Gastroesophageal sphincter (tissue), 4 donors: ENCODE results near the gene RGL1. TPM values are rescaled to one million over a fixed set of nuclear protein-coding genes. Genes with fewer than 3 reads are reported as not detected.

ENCODE experiments used
- ATAC-seq: fragments of 150-250 bp; one replicate; pipeline ENCODE4 v1.9.1; 2016; ENCODE audit warnings: mild to moderate bottlenecking, moderate library complexity
- H3K27ac ChIP-seq, 4 donors: fragments of 200-600 bp; sonication (generic) in 3 of 4; 1 replicate in 3 of 4; 2 replicates in 1 of 4; pipeline ENCODE4 v1.5.1; 2016 to 2019
- H3K27me3 ChIP-seq: fragments of 200-600 bp; sonication (generic); one replicate; pipeline ENCODE4 v1.5.1; 2019
- H3K36me3 ChIP-seq, 2 donors: fragments of 200-600 bp; sonication (generic); one replicate each; pipeline ENCODE4 v1.5.1; 2019; ENCODE audit warnings: control low read depth in 1 of 2
- H3K4me1 ChIP-seq, 3 donors: fragments of 200-600 bp; sonication (generic); 1 replicate in 2 of 3; 2 replicates in 1 of 3; pipeline ENCODE4 v1.5.1; 2016 to 2019; ENCODE audit warnings: control low read depth in 2 of 3
- H3K4me3 ChIP-seq, 2 donors: fragments of 200-600 bp; sonication (generic); one replicate each; pipeline ENCODE4 v1.5.1; 2019; ENCODE audit warnings: mild to moderate bottlenecking in 1 of 2, moderate library complexity in 1 of 2
- H3K9me3 ChIP-seq, 3 donors: fragments of 200-600 bp; sonication (generic); one replicate each; pipeline ENCODE4 v1.5.1; 2017 to 2019; ENCODE audit warnings: control low read depth in 2 of 3
- CTCF ChIP-seq, 4 experiments: fragments of 200-600 bp in 2 of 4; fragments of 450-650 bp in 2 of 4; sonication (generic) in 1 of 4; IDR thresholded peaks; one replicate each; pipeline ENCODE4 v1.5.1; 2017 to 2019; ENCODE audit warnings: antibody characterized with exemption in 4 of 4, mild to moderate bottlenecking in 2 of 4, moderate library complexity in 2 of 4
- EP300 ChIP-seq: sonication (generic); formaldehyde crosslinking; IDR thresholded peaks from one replicate; pipeline ENCODE4 v1.6.1; 2017; ENCODE audit warnings: antibody characterized with exemption, mild to moderate bottlenecking
- POLR2A ChIP-seq, 2 donors: fragments of 450-650 bp; IDR thresholded peaks; one replicate each; pipeline ENCODE4 v1.6.1; 2017; ENCODE audit warnings: antibody characterized with exemption in 2 of 2, mild to moderate bottlenecking in 2 of 2, moderate library complexity in 1 of 2
- POLR2AphosphoS5 ChIP-seq: sonication (generic); formaldehyde crosslinking; IDR thresholded peaks from one replicate; pipeline ENCODE4 v1.6.1; 2017; ENCODE audit warnings: antibody characterized with exemption
- WGBS, 2 donors: methylation state at CpG; one replicate each; pipeline ENCODE4 v1.1.5; 2018; ENCODE audit warnings: low coverage in 1 of 2; 5-methylcytosine and 5-hydroxymethylcytosine counted together
- total RNA-seq, 4 donors: library from RNA; depleted of rRNA; stranded (reverse); fragments of >200 nt; gene quantifications; one replicate each; pipeline ENCODE4 v1.1.0, GENCODE V29; 2016

RGL1 gene
- total RNA-seq, 4 donors from 2014 or later: 31.3 to 57.8 (median 38.9) TPM

GRCh38 chr1:183884526-183884925 lies 79.6 kb downstream of the RGL1 start:
- 88 to 100% methylated on average over 3 to 4 of the region's 4 CpGs for WGBS, 2 donors
- no peak for ATAC-seq
- no peak for TF ChIP-seq CTCF (IDR thresholded peaks at IDR 0.05)
- TF ChIP-seq POLR2A (IDR thresholded peaks at IDR 0.05): no peak
- TF ChIP-seq POLR2AphosphoS5: no peak
- no peak for TF ChIP-seq EP300
- no peaks in the 10 kb centered on the region for H3K27me3 ChIP-seq
- peaks cover 4 to 39% of the 10 kb centered on the region in 2 donors for H3K36me3 ChIP-seq
- peaks cover 26 to 76% (median 30%) of the 10 kb centered on the region in 3 donors for H3K4me1 ChIP-seq
- no peaks in the 10 kb centered on the region for H3K9me3 ChIP-seq
- H3K4me3 ChIP-seq: no peak overlapping the region
- H3K27ac ChIP-seq: peak overlapping the region in 2 of 4 donors; percentile 12 to 13

- Histone ChIP-seq H3K36me3 (peaks cover 4 to 39% of the 10 kb centered on the region in 2 donors), H3K9me3 (no peaks in the 10 kb centered on the region), H3K4me3 (no peak overlapping the region), H3K4me1 (peaks cover 26 to 76% (median 26%) of the 10 kb centered on the region in 3 donors), H3K27ac (peak overlapping the region in 2 of 4 donors; percentile 12 to 76), H3K27me3 (no peaks in the 10 kb centered on the region)
- TF ChIP-seq POLR2A (IDR thresholded peaks at IDR 0.05) (no peak), CTCF (IDR thresholded peaks at IDR 0.05) (no peak), EP300 (no peak), POLR2AphosphoS5 (no peak)
- no peak for ATAC-seq
- WGBS, 2 donors: 71 to 88% methylated on average over 1 of the region's 1 CpG
These were observed 80.3 kb downstream of the RGL1 start for GRCh38 chr1:183885142-183885735.

GRCh38 chr1:183886083-183886828 lies 81.3 kb downstream of the RGL1 start:
- peaks cover 4 to 32% of the 10 kb centered on the region in 2 donors for H3K36me3 ChIP-seq
- no peak for ATAC-seq
- peak overlapping the region in 3 of 4 donors; percentile 75 to 89 (median 76) for H3K27ac ChIP-seq
- H3K4me3 ChIP-seq: no peak overlapping the region
- TF ChIP-seq EP300 (no peak), POLR2AphosphoS5 (no peak), POLR2A (IDR thresholded peaks at IDR 0.05) (no peak), CTCF (IDR thresholded peaks at IDR 0.05) (no peak)
- 77 to 89% methylated on average over 3 of the region's 3 CpGs for WGBS, 2 donors
- H3K27me3 ChIP-seq: no peaks in the 10 kb centered on the region
- peaks cover 23 to 74% (median 26%) of the 10 kb centered on the region in 3 donors for H3K4me1 ChIP-seq
- H3K9me3 ChIP-seq: no peaks in the 10 kb centered on the region

GRCh38 chr1:183886853-183887252 lies 81.9 kb downstream of the RGL1 start:
- Histone ChIP-seq H3K4me3 (no peak overlapping the region), H3K9me3 (no peaks in the 10 kb centered on the region), H3K27me3 (no peaks in the 10 kb centered on the region), H3K36me3 (peaks cover 4 to 30% of the 10 kb centered on the region in 2 donors), H3K27ac (peak overlapping the region in 3 of 4 donors; percentile 75 to 89 (median 76)), H3K4me1 (peaks cover 18 to 74% (median 28%) of the 10 kb centered on the region in 3 donors)
- TF ChIP-seq POLR2AphosphoS5 (no peak), POLR2A (IDR thresholded peaks at IDR 0.05) (no peak), EP300 (no peak), CTCF (IDR thresholded peaks at IDR 0.05) (no peak)
- ATAC-seq: no peak
